ENCODE measurements around the gene POC1A.
"Not testable (repeated sequence)": the region's sequence is repeated elsewhere in the genome, so short reads cannot be mapped to it uniquely, and the experiment has no call there.

Gene POC1A

GRCh38 chr3:52183786-52184445 is 29.7 kb upstream of the POC1A start:
- FAIRE-seq: no peak

GRCh38 chr3:52182691-52183090 is 28.5 kb upstream of the POC1A start:
- FAIRE-seq: no peak

GRCh38 chr3:52182196-52182595 is 28.0 kb upstream of the POC1A start:
- FAIRE-seq: no peak

GRCh38 chr3:52181543-52181942 is 27.3 kb upstream of the POC1A start:
- no peak for FAIRE-seq

DNA sequence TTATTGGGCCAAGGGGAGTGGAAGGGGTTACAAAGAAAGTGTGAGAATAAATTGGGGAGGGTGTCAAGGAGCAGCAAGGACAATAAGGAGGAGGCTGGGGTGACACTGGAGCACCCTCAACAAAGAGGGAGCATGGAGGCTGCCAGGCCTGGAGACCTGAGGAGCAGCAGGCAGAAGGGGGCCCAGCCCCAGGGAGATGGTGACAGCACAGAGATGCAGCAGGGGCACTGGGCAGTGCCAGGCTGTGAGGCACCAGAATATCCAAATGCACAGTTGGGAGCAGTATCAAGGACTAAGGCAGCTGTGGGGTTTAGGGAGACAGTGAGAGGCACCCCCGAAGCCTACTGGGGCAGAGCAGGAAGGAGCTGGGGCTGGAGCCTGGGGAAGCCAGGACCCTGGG is 24.3 kb upstream of the POC1A start:
- no peak for FAIRE-seq

GRCh38 chr3:52178126-52178525 is 23.9 kb upstream of the POC1A start:
- not testable (repeated sequence) for FAIRE-seq

DNA sequence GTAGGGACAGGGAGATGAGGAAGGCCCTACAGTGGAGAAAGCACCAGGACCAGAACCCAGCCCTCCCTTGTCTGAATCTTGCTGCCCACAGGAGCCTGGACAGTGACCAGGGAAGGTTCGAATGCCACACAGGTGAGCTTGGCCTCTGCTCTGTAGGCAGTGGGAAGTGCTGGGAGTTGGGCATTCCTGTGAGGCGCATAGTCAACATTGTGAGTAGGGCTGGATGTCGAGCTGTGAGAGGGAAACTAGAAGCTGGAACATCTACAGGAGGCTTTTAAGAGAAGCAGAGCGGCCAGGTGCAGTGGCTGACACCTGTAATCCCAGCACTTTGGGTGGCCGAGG is 23.4 kb upstream of the POC1A start:
- FAIRE-seq: no peak

GRCh38 chr3:52176951-52177700 is 22.9 kb upstream of the POC1A start:
- no peak for FAIRE-seq

DNA sequence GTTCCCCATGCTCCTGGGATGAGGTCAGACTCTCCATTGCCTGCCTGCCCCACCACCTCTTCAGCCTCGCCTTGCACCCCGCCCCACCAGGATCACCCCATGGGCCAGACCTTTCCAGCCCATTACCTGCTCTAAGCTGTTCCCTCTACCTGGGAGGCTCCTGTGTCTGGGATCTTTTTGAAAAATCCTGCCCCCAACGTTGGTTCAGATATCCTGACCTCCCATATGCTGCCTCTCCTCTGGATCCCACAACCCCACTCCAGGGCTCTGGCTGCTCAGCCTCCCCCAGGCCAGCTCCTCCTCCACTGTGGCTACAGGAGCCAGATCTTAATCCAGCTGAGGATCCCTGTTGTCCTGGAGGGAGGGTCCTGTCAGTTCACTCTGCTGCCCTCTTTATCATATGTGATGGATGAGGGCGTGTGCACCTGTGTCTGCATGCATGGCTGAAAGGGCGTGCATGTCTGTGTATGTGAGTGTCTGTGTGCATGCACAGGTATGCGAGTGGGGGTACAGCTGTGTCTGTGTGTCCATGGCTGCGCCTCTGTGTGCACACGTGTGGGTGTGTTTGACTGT is 22.0 kb upstream of the POC1A start:
- FAIRE-seq: no peak

DNA sequence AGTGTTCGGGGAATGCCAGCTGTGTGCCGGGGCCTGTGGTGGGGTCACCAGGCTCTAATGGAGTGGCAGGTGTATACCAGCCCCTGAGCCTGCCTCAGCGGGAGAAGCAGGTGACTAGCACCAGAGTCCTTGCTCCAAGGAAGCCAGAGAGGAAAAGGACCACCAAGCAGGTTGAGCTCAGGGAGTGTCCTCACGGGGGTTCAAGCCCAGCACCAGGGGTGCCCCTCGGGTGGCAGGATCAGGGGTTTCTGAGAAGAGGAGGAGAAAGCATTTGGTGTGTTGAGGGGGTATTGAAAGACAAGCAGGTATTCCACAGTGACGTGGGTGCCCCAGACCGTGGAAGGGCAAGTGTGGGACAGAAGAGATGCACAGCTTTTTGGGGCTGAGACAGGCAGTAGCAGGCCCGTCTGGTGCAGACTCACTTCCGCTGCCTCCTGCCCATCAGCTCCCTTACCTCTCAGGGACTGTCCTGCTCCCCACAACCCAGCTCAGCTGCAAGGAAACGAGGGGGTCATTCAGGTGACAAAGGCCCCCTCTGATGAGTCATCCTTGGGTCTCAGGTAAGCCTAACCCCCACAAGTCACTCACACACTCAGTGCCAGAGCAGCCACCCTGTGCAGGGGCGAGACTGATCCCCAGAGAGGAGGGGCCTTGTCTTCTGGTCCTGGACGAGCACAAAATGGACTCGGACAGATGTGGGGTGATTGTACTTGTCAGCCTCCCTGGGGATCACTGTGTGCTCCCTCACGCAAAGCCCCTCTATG is 21.4 kb upstream of the POC1A start:
- no peak for FAIRE-seq

DNA sequence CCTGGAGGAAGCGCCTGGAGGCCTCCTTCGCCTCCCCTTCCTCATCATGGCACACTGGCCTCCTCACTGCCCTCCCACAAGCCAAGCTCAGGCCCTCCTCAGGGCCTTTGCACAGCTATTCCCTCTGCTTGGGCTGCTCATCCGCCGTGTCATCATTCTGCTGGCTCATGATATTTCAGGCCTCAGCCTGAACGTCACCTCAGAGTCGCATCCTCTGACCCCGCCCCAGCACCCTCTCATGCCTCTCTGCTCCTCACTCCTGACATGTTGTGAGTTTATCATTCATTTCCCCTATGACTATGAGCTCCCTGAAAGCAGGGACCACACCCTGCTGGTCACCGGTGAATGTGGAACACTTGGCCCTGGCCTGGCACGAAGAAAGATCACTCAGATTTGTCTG is 20.7 kb upstream of the POC1A start:
- no peak for FAIRE-seq

DNA sequence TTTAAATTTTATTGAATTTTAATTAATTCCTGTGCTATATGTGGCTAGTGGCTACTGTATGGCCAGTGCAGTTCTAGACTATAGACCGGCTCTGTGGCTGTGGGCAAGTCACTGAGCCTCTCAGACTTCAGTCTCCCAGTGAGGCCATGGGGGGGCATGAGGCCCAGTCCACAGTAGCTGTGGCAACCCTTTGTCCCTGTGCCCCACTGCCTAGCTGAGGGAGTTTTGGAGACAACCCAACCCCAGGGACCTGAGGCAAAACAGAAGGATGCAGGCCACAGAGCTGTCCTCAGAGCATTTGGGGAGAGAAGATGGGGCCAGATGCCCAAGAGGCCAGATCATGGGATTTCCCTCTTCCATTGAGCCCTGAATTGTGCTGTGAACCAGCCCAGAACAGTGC is 18.9 kb upstream of the POC1A start:
- no peak for FAIRE-seq

DNA sequence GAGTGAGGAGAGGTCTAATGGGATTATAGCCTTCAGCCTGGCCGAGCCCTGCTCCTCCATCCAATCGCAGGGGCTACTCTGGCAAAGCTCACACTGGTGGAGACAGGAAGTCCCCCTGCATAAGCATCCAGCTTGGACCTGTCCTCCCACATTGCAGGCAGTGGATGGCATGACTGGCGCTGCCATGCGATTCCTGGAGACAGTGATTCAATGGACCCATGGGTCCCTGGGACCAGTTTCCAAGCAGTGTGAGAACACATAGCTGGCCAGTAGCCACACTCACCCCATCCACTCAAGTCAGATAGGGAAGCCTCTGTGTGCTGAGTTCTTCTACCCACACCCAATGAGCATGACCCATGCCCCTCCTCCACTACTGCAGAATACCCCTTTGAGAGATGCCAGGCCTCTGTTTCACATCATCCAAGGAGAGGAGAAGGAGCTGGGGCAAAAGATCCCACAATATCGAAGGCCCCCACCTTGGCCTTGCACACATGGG is 18.1 kb upstream of the POC1A start:
- FAIRE-seq: no peak

DNA sequence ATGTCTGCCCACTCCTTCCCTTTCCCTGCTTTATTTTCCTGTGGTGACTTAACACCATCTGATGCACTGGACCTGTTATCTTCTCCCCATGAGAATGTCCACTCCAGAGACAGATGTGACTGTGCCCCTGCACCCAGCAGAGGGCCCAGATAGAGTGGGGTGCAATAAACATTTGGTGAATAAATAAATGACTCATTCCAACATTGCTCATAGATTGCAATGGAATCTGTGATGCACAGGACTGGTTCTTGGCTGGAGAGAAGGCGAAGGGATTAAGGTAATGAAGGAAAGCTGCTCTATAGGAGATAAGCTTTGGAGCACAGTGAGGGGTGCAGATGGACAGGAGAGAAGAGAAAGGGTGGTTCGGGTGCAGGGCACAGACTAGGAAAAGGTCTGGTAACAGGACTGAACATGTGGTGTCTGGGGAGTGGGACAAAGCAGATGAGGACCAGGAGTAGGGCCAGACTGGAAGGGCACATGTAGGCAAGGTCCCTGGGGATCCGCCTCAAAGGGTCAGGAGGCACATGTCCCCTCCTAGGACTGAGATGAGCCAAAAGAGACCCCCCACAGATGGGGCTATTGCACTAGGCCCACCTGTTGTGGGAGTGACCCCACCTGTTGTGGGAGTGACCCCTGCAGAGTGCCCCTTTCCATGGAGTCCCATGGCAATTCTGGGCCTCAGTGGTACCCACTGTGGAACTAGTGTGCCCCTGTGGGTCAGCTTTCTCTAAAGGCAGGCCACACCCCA is 17.5 kb upstream of the POC1A start:
- FAIRE-seq: no peak

DNA sequence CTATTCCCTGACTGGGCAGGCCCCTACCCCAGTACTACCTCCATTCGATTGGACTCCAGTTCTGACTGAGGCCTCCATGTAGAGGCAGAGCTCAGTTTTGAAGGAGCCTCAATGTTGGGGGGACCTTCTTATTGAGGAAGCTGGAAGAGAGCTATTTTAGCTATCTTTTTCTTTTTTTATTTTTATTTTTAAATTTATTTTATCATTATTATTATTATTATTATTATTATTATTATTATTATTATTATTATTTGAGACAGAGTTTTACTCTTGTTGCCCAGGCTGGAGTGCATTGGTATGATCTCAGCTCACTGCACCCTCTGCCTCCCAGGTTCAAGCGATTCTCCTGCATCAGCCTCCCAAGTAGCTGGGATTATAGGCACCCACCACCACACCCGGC is 16.0 kb upstream of the POC1A start:
- FAIRE-seq: not testable (repeated sequence)

GRCh38 chr3:52167240-52167639 is 13.0 kb upstream of the POC1A start:
- FAIRE-seq: no peak

GRCh38 chr3:52162250-52162872 is 8.1 kb upstream of the POC1A start:
- FAIRE-seq: no peak

DNA sequence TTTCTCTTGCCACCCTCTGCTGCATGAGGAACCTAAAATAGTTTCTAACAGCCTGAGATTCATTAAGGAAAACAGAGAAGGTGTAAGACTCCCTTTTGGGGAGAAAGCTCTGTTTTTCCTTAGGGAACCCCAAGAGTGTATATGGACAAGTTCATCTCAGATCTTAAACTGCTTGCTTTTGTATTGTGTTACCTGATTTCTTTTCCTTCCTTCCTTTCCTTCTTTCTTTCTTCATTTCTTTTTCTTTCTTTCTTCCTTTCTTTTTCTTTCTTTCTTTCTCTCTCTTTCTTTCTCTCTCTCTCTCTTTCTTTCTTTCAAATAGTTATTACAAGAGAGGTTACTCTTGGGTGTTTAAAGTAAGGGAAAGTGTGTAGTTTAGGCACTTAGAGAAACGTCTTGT is 5.3 kb upstream of the POC1A start:
- no peak for FAIRE-seq

GRCh38 chr3:52155912-52156311 is 1.7 kb upstream of the POC1A start:
- no peak for FAIRE-seq

GRCh38 chr3:52153389-52154096 is 680 bp downstream of the POC1A start:
- FAIRE-seq: no peak

DNA sequence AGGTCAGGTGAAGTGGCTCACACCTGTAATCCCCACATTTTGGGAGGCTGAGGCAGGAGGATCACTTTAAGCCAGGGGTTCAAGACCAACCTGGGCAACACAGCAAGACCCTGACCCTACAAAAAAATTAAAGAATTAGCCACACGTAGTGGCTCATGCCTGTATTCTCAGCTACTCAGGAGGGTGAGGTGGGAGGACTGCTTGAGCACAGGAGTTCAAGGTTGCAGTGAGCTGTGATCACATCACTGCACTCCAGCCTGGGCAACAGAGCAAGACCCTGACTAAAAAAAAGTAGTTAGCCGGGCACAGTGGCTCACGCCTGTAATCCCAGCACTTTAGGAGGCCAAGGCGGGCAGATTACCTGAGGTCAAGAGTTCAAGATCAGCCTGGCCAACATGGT is 2.2 kb downstream of the POC1A start:
- FAIRE-seq: not testable (repeated sequence)

DNA sequence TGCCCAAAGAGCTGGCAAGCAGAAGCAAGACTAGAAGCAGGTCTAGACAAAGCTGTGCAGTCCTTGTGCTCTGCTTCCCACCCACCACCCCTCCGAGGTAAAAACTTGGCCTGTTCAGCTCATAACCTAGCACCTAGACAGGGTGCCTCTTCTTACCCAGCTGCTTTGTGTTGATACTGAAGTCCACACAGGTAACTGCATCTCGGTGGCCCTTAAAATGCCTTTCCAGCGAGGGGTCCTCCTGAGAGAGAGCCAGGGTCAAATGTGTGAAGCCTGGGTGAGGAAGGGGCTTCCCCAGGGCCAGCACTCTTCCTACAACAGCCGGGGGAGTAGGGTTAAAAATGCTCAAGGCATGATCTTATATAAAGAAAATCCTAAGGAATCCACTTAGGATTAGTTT is 3.4 kb downstream of the POC1A start:
- no peak for FAIRE-seq

All from colon (tissue), 2 donors.